Measurements from ENCODE around the gene PRKN. TPM values are rescaled to one million over a fixed set of nuclear protein-coding genes. Genes with fewer than 3 reads are reported as not detected.

Gene PRKN
- total RNA-seq, 2 donors from 2014 or later = 7.6 to 7.9 TPM

- intact Hi-C loops (cut with DNase I) = no loop called here
- no peak for DNase-seq (ENCODE audit: low spot score)
These were observed 488.9 kb downstream of the PRKN start for GRCh38 chr6:162238675-162239074.

- intact Hi-C loops (cut with DNase I) = no loop called here
- DNase-seq (ENCODE audit: low spot score) = no peak
These were observed 490.2 kb downstream of the PRKN start for GRCh38 chr6:162237331-162237730.

- intact Hi-C loops (cut with DNase I) = no loop called here
- DNase-seq (ENCODE audit: low spot score) = no peak
These were observed 492.9 kb downstream of the PRKN start for GRCh38 chr6:162234631-162235030.

GRCh38 chr6:162230147-162230752, 497.3 kb downstream of the PRKN start:
- intact Hi-C loops (cut with DNase I) = no loop called here
- no peak for DNase-seq (ENCODE audit: low spot score)

GRCh38 chr6:162229093-162229492, 498.5 kb downstream of the PRKN start:
- intact Hi-C loops (cut with DNase I) = no loop called here
- no peak for DNase-seq (ENCODE audit: low spot score)

DNA sequence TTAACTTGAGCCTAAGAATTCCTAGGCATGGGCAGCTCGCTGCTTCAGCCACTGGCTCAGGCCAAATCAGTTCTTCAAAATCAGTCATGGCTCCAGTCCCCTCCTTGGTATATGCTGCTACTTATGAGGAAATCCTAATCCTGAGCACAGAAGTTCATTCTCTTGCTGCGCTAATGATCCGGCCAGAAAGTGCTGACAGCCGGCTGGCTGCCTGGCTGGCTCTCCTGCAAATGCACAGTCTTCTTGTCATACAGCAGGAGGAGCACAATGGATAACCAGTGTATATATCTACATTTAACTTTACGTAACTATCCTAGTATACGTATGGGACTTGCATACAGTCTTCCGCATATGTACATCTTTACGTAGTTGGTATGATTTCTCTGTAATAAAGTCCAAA, 500.8 kb downstream of the PRKN start:
- intact Hi-C loops (cut with DNase I) = no loop called here
- no peak for DNase-seq (ENCODE audit: low spot score)

DNA sequence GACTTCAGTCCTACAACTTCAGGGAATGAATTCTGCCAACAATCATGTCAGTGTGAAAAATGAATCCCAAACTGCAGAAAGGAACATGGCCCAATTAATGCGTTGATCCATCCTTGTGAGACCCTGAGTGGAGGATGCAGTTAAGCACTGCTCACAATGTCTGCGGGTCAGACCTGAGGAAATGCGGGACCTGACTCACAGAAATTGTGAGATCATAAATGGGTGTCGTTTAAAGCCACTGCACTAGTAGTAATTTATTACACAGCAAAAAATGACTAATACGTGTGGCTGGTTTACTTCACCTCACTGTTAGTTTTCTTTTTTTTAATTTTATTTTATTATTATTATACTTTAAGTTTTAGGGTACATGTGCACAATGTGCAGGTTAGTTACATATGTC, 505.0 kb downstream of the PRKN start:
- no peak for DNase-seq (ENCODE audit: low spot score)
- intact Hi-C loops (cut with DNase I) = no loop called here

- intact Hi-C loops (cut with DNase I) = no loop called here
- no peak for DNase-seq (ENCODE audit: low spot score)
These were observed 506.7 kb downstream of the PRKN start for GRCh38 chr6:162220876-162221275.

- intact Hi-C loops (cut with DNase I) = no loop called here
- DNase-seq (ENCODE audit: low spot score) = no peak
These were observed 508.3 kb downstream of the PRKN start for GRCh38 chr6:162219266-162219665.

- no peak for DNase-seq (ENCODE audit: low spot score)
- intact Hi-C loops (cut with DNase I) = no loop called here
These were observed 509.6 kb downstream of the PRKN start for GRCh38 chr6:162217811-162218493.

DNA sequence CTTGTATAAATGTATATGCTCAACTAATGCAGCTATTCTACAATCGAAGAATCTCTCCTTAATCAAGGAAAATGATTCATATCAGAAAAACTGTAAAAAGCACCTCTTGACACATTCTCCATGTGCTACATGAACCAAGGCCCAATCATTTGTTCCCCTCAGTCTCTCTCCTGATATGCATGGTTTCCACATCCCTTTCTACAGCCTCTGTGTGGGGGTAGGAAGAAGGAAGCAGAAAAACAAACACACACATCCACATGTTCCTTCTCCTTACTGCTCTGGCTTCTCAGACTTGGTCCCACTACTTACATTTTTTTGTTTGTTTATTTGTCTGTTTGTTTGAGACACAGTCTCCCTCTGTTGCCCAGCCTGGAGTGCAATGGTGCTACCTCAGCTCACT, 510.5 kb downstream of the PRKN start:
- intact Hi-C loops (cut with DNase I) = no loop called here

DNA sequence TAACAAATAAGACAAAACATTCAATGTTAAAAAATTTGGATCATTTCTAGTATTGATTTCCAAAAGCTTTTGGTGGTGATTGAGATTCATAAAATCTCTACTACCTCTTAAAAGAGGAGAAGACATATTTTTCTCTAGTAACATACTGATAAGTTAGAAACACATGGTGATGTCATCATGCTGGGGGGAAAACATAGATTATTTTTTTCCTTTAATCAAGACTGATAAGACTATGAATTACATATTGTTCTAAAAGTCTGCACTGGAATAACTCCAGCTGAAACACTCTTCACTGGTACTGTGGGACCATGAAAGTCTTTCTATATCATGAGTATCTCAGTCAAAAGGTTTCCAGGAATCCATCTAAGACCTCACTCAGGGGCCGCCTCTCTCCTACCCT, 515.8 kb downstream of the PRKN start:
- no peak for DNase-seq (ENCODE audit: low spot score)
- intact Hi-C loops (cut with DNase I) = no loop called here

More for the DNA sequence above, 510.5 kb downstream of the PRKN start:
- DNase-seq (ENCODE audit: low spot score) = no peak

GRCh38 chr6:162211022-162211421, 516.5 kb downstream of the PRKN start:
- DNase-seq (ENCODE audit: low spot score) = no peak
- intact Hi-C loops (cut with DNase I) = no loop called here

- no peak for DNase-seq (ENCODE audit: low spot score)
- intact Hi-C loops (cut with DNase I) = loop anchor here in 1 of 2 donors (5.0 kb wide), 1 partner anchor 1214 kb away; no protein-coding TSS in a partner anchor
These were observed 524.3 kb downstream of the PRKN start for GRCh38 chr6:162203287-162203686.

GRCh38 chr6:162200945-162201690, 526.4 kb downstream of the PRKN start:
- no peak for DNase-seq (ENCODE audit: low spot score)
- intact Hi-C loops (cut with DNase I) = loop anchor here in 1 of 2 donors (5.0 kb wide), 1 partner anchor 1216 kb away; no protein-coding TSS in a partner anchor

DNA sequence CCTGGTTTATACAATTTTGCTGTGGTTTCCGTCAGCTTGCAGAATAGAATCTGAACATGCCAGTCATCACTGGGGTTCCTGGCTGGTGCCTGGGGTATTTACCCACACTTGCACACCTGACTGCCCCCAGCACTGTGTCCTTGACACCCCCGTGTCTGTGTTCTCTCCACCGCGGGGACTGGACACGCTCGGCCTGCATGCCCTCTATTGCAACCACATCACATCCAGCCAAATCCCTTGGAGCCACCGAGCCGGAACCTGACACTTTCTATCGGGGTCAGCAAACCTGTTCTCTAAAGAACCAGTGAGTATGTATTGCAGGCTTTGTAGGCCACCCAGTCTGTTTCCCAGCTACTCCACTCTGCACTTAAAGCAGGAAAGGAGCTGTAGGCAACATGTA, 527.5 kb downstream of the PRKN start:
- intact Hi-C loops (cut with DNase I) = loop anchor here in 1 of 2 donors (5.0 kb wide), 1 partner anchor 1217 kb away; no protein-coding TSS in a partner anchor
- no peak for DNase-seq (ENCODE audit: low spot score)

- intact Hi-C loops (cut with DNase I) = no loop called here
- DNase-seq (ENCODE audit: low spot score) = no peak
These were observed 528.6 kb downstream of the PRKN start for GRCh38 chr6:162198925-162199324.

GRCh38 chr6:162198076-162198475, 529.5 kb downstream of the PRKN start:
- no peak for DNase-seq (ENCODE audit: low spot score)
- intact Hi-C loops (cut with DNase I) = no loop called here

GRCh38 chr6:162195441-162195840, 532.1 kb downstream of the PRKN start:
- intact Hi-C loops (cut with DNase I) = no loop called here
- DNase-seq (ENCODE audit: low spot score) = no peak

DNA sequence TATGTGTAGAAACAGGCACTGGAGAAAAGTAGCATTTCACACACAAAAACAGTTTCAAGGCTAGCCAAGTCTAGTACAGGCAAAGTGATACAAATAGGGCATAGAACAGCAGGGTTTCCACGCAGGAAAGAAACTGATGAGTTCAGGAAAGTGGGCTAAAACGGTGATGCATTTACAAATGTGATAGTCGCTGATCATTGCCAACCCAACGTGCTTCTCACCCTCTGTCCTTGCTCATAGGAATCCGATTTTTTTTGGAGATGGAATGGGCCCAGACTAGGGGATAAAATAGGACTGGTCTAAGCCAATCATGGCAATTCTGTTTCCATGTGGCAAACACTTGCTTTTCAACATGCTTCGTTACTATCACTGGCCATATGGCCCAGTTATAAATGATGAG, 536.6 kb downstream of the PRKN start:
- intact Hi-C loops (cut with DNase I) = loop anchor here in 1 of 2 donors (1.0 kb wide), 1 partner anchor 12 kb away; no protein-coding TSS in a partner anchor
- DNase-seq (ENCODE audit: low spot score) = no peak
